Peyer's patch (tissue), 4 donors: Measurements from ENCODE around the gene ACSL6. TPM values are rescaled to one million over a fixed set of nuclear protein-coding genes. Genes with fewer than 3 reads are reported as not detected.

Source experiments
- DNase-seq, 3 donors: peaks; one replicate each; pipeline ENCODE4 v3.0.0-alpha.2; 2017 to 2019
- H3K27ac ChIP-seq, 4 donors: fragments of 200-600 bp; sonication (generic); one replicate each; pipeline ENCODE4 v1.5.1; 2016 to 2019
- H3K27me3 ChIP-seq, 2 donors: fragments of 200-600 bp; sonication (generic); one replicate each; pipeline ENCODE4 v1.5.1; 2019
- H3K36me3 ChIP-seq, 3 donors: fragments of 200-600 bp; sonication (generic); one replicate each; pipeline ENCODE4 v1.5.1; 2016 to 2019
- H3K4me1 ChIP-seq, 4 donors: fragments of 200-600 bp; sonication (generic); one replicate each; pipeline ENCODE4 v1.5.1; 2016 to 2019
- H3K4me3 ChIP-seq, 4 donors: fragments of 200-600 bp; sonication (generic); 1 replicate in 3 of 4; 2 replicates in 1 of 4; pipeline ENCODE4 v1.5.1; 2016 to 2019; ENCODE audit warnings: mild to moderate bottlenecking in 1 of 4
- H3K9me3 ChIP-seq, 4 donors: fragments of 200-600 bp; sonication (generic); one replicate each; pipeline ENCODE4 v1.5.1; 2016 to 2019; ENCODE audit warnings: mild to moderate bottlenecking in 1 of 4
- CTCF ChIP-seq, 6 experiments: fragments of 450-650 bp in 4 of 6; fragments of 200-600 bp in 2 of 6; sonication (generic) in 1 of 6; IDR thresholded peaks; one replicate each; pipeline ENCODE4 v1.5.1; 2017 to 2019; ENCODE audit warnings: antibody characterized with exemption in 6 of 6, mild to moderate bottlenecking in 3 of 6, moderate library complexity in 1 of 6
- POLR2A ChIP-seq, 2 donors: fragments of 450-650 bp; IDR thresholded peaks; one replicate each; pipeline ENCODE4 v1.5.1; 2017; ENCODE audit warnings: antibody characterized with exemption in 2 of 2, mild to moderate bottlenecking in 2 of 2, moderate library complexity in 2 of 2
- total RNA-seq, 4 donors: library from RNA; depleted of rRNA; stranded (reverse); fragments of >200 nt; gene quantifications; one replicate each; pipeline ENCODE4 v1.1.0, GENCODE V29; 2016

The ACSL6 gene
- total RNA-seq, 4 donors from 2014 or later, result 1.1 to 12.4 (median 7.4) TPM; not detected in 1

DNA sequence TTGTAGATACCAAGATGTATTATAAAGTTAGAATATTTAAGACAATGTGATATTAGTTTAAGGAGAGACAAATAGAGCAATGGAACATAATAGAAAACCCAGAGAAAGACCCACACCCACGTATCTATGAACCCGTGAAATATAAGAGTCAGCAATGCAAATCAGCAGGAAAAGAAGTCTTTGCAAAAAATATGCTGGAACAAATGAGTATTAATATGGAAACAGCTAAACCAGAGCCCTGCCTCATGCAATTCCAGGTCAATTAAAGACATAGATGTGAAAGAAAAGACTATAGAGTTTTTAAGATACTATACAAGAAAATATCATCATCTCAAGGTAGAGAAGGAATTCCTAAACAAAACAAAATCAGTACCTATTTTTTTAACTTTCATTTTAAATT, 25.9 kb upstream of the ACSL6 start:
- no peaks in the 10 kb centered on the region for H3K9me3 ChIP-seq
- DNase-seq, result no peak
- no peaks in the 10 kb centered on the region for H3K27me3 ChIP-seq
- H3K27ac ChIP-seq, result no peak overlapping the region
- no peaks in the 10 kb centered on the region for H3K36me3 ChIP-seq
- no peak overlapping the region for H3K4me3 ChIP-seq
- no peak for TF ChIP-seq CTCF (IDR thresholded peaks at IDR 0.05)
- no peak for TF ChIP-seq POLR2A (IDR thresholded peaks at IDR 0.05)
- H3K4me1 ChIP-seq, result no peaks in the 10 kb centered on the region

- H3K4me1 ChIP-seq, result no peaks in the 10 kb centered on the region
- DNase-seq, result no peak
- no peak overlapping the region for H3K4me3 ChIP-seq
- no peak overlapping the region for H3K27ac ChIP-seq
- no peaks in the 10 kb centered on the region for H3K9me3 ChIP-seq
- H3K27me3 ChIP-seq, result no peaks in the 10 kb centered on the region
- no peaks in the 10 kb centered on the region for H3K36me3 ChIP-seq
- TF ChIP-seq POLR2A (IDR thresholded peaks at IDR 0.05), result no peak
These were observed 21.7 kb upstream of the ACSL6 start for GRCh38 chr5:132033122-132033521.

DNA sequence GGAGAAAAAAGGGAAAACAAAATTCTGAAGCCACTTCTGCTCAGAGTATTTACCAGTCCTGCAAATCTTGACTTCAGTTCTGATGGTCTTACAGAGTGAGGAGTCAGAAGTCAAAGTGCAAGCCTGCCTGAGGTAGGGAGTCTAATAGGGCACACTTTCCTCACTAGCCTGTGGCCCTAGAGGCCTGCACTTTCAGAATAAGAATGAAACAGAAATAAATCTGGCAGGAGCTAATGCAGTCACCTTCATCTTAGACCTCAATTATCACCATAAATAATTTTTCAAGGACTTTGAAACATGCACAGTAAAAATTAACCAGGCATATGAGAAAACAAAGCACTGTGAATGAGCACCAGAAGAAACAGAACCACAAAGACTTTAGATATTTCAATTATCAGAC, 20.7 kb upstream of the ACSL6 start:
- Histone ChIP-seq H3K4me1 (no peaks in the 10 kb centered on the region), H3K27me3 (no peaks in the 10 kb centered on the region), H3K4me3 (no peak overlapping the region), H3K36me3 (no peaks in the 10 kb centered on the region), H3K27ac (no peak overlapping the region), H3K9me3 (no peaks in the 10 kb centered on the region)
- DNase-seq, result peak in 1 of 3 donors; percentile 47
- no peak for TF ChIP-seq POLR2A (IDR thresholded peaks at IDR 0.05)
- TF ChIP-seq CTCF (IDR thresholded peaks at IDR 0.05), result no peak

DNA sequence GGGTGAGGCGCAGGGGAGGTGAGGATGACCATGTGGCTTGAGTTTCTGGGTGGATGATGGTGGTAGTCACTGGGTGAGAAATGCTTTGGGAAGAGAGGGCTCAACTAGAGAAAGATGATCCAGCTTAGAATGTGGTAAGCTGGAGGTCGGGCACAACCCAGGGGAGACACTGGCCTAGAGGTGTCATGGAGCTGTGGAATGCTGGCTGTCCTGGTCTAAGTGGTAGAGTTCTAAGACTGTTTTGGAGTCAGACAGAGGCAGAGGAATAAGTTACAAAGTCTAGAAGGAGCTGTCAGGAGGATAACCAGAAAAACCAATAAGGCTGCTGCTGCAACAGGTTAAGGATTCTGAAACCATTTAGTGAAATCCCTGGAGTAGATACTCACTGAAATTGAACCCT, 19.2 kb upstream of the ACSL6 start:
- no peaks in the 10 kb centered on the region for H3K4me1 ChIP-seq
- H3K36me3 ChIP-seq, result no peaks in the 10 kb centered on the region
- no peaks in the 10 kb centered on the region for H3K27me3 ChIP-seq
- H3K4me3 ChIP-seq, result no peak overlapping the region
- H3K9me3 ChIP-seq, result no peaks in the 10 kb centered on the region
- no peak overlapping the region for H3K27ac ChIP-seq
- no peak for TF ChIP-seq CTCF (IDR thresholded peaks at IDR 0.05)
- no peak for TF ChIP-seq POLR2A (IDR thresholded peaks at IDR 0.05)
- no peak for DNase-seq

- DNase-seq, result no peak
- no peak for TF ChIP-seq POLR2A (IDR thresholded peaks at IDR 0.05)
- TF ChIP-seq CTCF (IDR thresholded peaks at IDR 0.05), result no peak
- no peaks in the 10 kb centered on the region for H3K27me3 ChIP-seq
- no peak overlapping the region for H3K27ac ChIP-seq
- H3K9me3 ChIP-seq, result no peaks in the 10 kb centered on the region
- no peaks in the 10 kb centered on the region for H3K36me3 ChIP-seq
- no peaks in the 10 kb centered on the region for H3K4me1 ChIP-seq
- no peak overlapping the region for H3K4me3 ChIP-seq
These were observed 18.3 kb upstream of the ACSL6 start for GRCh38 chr5:132029609-132030330.

- TF ChIP-seq CTCF (IDR thresholded peaks at IDR 0.05) (no peak), POLR2A (IDR thresholded peaks at IDR 0.05) (no peak)
- Histone ChIP-seq H3K27ac (no peak overlapping the region), H3K9me3 (no peaks in the 10 kb centered on the region), H3K27me3 (no peaks in the 10 kb centered on the region), H3K4me3 (no peak overlapping the region), H3K36me3 (no peaks in the 10 kb centered on the region), H3K4me1 (no peaks in the 10 kb centered on the region)
- no peak for DNase-seq
These were observed 15.6 kb upstream of the ACSL6 start for GRCh38 chr5:132027027-132027426.
